Glutamatergic neuron (in vitro differentiated cells): Measurements from ENCODE around the gene HRNR. TPM values are rescaled to one million over a fixed set of nuclear protein-coding genes. Genes with fewer than 3 reads are reported as not detected.

ENCODE experiments used
- DNase-seq: peaks from one replicate; pipeline ENCODE4 v3.0.0; 2022
- H3K27ac Mint-ChIP-seq: one replicate; pipeline ENCODE4 v1.8.0; 2020; ENCODE audit warnings: mild to moderate bottlenecking, mixed read lengths, inconsistent platforms; ENCODE audit not compliant: unreplicated experiment
- H3K27me3 Mint-ChIP-seq: one replicate; pipeline ENCODE4 v1.8.0; 2020; ENCODE audit warnings: mild to moderate bottlenecking, moderate library complexity, mixed read lengths, inconsistent platforms; ENCODE audit not compliant: unreplicated experiment
- H3K36me3 Mint-ChIP-seq: one replicate; pipeline ENCODE4 v1.8.0; 2020; ENCODE audit warnings: mild to moderate bottlenecking, mixed read lengths, inconsistent platforms; ENCODE audit not compliant: unreplicated experiment
- H3K4me1 Mint-ChIP-seq: one replicate; pipeline ENCODE4 v1.8.0; 2020; ENCODE audit warnings: mild to moderate bottlenecking, low read depth, mixed read lengths, inconsistent platforms; ENCODE audit not compliant: unreplicated experiment
- H3K4me3 Mint-ChIP-seq: one replicate; pipeline ENCODE4 v1.8.0; 2020; ENCODE audit warnings: mild to moderate bottlenecking, mixed read lengths, inconsistent platforms; ENCODE audit not compliant: unreplicated experiment
- H3K9me3 Mint-ChIP-seq: one replicate; pipeline ENCODE4 v1.8.0; 2020; ENCODE audit warnings: mild to moderate bottlenecking, moderate library complexity, mixed read lengths, inconsistent platforms; ENCODE audit not compliant: unreplicated experiment
- CTCF ChIP-seq: fragments of 200-600 bp; sonication (generic); IDR thresholded peaks from one replicate; pipeline ENCODE4 v1.5.0; 2021; ENCODE audit not compliant: partially characterized antibody, unreplicated experiment
- total RNA-seq: library from RNA; stranded (reverse); fragmentation: NEBNext Ultra II Directional; extraction: Animal tissue kit (Norgen Biotek cat#: 25700); gene quantifications from one replicate; pipeline ENCODE4 v1.2.1, GENCODE V29; 2021; ENCODE audit not compliant: unreplicated experiment

The HRNR gene
- total RNA-seq, 1 donor from 2014 or later: not detected

- Mint-ChIP-seq H3K27me3 (no peaks in the 10 kb centered on the region), H3K36me3 (no peaks in the 10 kb centered on the region), H3K27ac (no peak overlapping the region), H3K9me3 (no peaks in the 10 kb centered on the region), H3K4me3 (no peak overlapping the region), H3K4me1 (no peaks in the 10 kb centered on the region)
- DNase-seq: no peak
- no peak for TF ChIP-seq CTCF
Observed at GRCh38 chr1:152182431-152182830, 41.6 kb downstream of the HRNR start.

DNA sequence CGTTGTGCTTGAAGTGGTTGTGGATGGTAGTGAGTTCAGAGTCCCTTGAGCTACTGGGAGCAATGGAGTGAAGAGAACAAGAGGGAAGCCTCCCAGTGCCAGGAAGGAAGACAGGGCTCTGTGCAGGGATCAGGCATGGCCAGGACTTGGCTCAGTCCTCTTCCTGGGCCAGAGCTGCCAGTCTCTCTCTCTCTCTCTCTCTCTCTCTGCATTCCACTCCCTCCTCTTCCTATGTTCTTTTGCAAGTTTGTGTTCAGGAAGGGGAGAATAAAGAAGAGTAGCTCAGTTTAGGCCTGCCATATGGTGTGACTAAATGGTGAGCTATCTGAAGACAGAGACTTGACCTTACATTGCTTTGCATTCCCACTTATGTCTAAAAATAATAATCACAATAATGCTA is 44.4 kb downstream of the HRNR start:
- no peak overlapping the region for H3K4me3 Mint-ChIP-seq
- no peak overlapping the region for H3K27ac Mint-ChIP-seq
- H3K36me3 Mint-ChIP-seq: no peaks in the 10 kb centered on the region
- H3K9me3 Mint-ChIP-seq: no peaks in the 10 kb centered on the region
- no peaks in the 10 kb centered on the region for H3K27me3 Mint-ChIP-seq
- TF ChIP-seq CTCF: no peak
- no peak for DNase-seq
- no peaks in the 10 kb centered on the region for H3K4me1 Mint-ChIP-seq

GRCh38 chr1:152170287-152170905 is 53.6 kb downstream of the HRNR start:
- H3K27me3 Mint-ChIP-seq: no peaks in the 10 kb centered on the region
- H3K4me1 Mint-ChIP-seq: no peaks in the 10 kb centered on the region
- no peak for DNase-seq
- no peak for TF ChIP-seq CTCF
- no peaks in the 10 kb centered on the region for H3K36me3 Mint-ChIP-seq
- H3K9me3 Mint-ChIP-seq: no peaks in the 10 kb centered on the region
- H3K4me3 Mint-ChIP-seq: no peak overlapping the region
- H3K27ac Mint-ChIP-seq: no peak overlapping the region

DNA sequence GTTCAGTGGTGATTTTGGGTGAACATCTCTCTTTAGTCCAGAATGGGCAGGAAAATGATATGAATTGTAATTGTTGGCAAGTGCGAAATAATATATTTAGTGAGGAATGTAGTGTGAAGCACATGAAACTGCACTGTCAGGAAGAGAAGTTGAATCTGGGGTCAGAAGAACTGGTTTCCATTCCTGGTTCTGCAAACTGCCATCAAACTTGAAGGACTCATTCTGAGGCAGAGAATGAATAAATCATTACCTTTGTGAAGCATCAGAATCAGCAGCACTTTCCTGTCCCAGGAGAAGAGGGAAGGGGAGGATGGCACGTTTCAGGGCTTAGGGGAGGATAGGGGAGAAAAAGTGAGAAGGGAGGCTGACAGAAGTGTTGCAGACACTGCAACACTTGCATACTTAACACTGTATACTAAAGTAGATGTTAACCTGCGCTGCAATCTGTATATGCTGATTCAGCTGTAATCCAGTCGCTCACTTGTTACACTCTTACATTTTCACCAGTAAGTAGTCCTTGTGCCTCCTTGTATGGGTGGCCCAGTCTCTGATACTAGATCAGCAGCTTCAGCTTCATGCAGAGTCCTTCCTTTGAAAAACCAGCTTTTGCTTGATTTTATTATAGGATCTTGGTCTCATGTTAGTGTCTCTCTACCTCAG is 54.5 kb downstream of the HRNR start:
- no peaks in the 10 kb centered on the region for H3K9me3 Mint-ChIP-seq
- DNase-seq: no peak
- H3K27ac Mint-ChIP-seq: no peak overlapping the region
- H3K4me1 Mint-ChIP-seq: no peaks in the 10 kb centered on the region
- no peak overlapping the region for H3K4me3 Mint-ChIP-seq
- no peak for TF ChIP-seq CTCF
- H3K27me3 Mint-ChIP-seq: no peaks in the 10 kb centered on the region
- H3K36me3 Mint-ChIP-seq: no peaks in the 10 kb centered on the region

DNA sequence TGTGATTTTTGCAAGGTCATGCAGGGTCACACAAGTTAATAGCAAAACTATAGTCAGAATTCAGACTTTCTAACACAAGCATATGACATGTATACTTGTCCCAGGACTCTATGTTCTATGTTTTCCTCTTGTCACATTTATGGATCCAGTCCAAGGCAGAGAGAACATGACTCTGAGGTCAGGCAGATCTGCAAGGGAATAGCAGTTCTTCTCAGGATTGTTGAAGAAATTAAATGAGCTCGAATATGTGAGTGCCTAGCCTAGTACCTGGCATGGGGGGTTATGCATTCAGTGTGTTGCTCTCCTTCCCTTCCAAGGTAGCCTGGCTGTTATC is 55.5 kb downstream of the HRNR start:
- no peak for TF ChIP-seq CTCF
- Mint-ChIP-seq H3K4me3 (no peak overlapping the region), H3K27ac (no peak overlapping the region), H3K9me3 (no peaks in the 10 kb centered on the region), H3K36me3 (no peaks in the 10 kb centered on the region), H3K27me3 (no peaks in the 10 kb centered on the region), H3K4me1 (no peaks in the 10 kb centered on the region)
- DNase-seq: no peak
